ENCODE data around the gene DCDC1.

DNA sequence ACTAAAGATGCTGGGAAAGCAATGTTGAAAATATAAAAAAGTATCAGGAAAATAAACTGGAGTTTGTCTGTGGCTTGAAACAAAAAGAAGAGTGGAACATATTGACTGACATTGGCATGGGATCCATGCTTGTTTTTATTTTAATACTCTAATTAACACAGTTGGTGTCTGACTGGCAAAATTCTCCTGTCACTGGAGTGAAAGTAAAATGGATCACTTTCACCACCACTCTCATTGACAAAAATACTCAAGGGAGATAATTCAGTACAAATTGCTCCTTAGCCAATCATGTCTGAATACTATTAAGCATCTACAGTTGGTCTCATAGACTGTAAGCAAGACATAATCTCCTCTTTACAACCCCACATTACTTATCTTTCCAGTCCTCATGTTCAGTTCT lies 101.8 kb downstream of the DCDC1 start:
- TF ChIP-seq, protein P1, sequence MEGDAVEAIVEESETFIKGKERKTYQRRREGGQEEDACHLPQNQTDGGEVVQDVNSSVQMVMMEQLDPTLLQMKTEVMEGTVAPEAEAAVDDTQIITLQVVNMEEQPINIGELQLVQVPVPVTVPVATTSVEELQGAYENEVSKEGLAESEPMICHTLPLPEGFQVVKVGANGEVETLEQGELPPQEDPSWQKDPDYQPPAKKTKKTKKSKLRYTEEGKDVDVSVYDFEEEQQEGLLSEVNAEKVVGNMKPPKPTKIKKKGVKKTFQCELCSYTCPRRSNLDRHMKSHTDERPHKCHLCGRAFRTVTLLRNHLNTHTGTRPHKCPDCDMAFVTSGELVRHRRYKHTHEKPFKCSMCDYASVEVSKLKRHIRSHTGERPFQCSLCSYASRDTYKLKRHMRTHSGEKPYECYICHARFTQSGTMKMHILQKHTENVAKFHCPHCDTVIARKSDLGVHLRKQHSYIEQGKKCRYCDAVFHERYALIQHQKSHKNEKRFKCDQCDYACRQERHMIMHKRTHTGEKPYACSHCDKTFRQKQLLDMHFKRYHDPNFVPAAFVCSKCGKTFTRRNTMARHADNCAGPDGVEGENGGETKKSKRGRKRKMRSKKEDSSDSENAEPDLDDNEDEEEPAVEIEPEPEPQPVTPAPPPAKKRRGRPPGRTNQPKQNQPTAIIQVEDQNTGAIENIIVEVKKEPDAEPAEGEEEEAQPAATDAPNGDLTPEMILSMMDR (IDR thresholded peaks at IDR 0.05 in 2 of 3, conservative IDR thresholded peaks at IDR 0.05 in 1 of 3; ENCODE audit: borderline replicate concordance in 1 of 3, insufficient read depth in 1 of 3, low read depth in 2 of 3, low read length in 2 of 3): no peak
- TF ChIP-seq, protein P2, sequence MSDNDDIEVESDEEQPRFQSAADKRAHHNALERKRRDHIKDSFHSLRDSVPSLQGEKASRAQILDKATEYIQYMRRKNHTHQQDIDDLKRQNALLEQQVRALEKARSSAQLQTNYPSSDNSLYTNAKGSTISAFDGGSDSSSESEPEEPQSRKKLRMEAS (IDR thresholded peaks at IDR 0.05): no peak
- no peak for TF ChIP-seq POLR2A (IDR thresholded peaks at IDR 0.05; ENCODE audit: borderline replicate concordance, extremely low read depth, insufficient read depth, insufficient read length)
- no peak for TF ChIP-seq TCF7L2 (IDR thresholded peaks at IDR 0.05; ENCODE audit: borderline replicate concordance, extremely low read depth, insufficient read depth, insufficient read length)
- no peak for TF ChIP-seq SIN3A (IDR thresholded peaks at IDR 0.05; ENCODE audit: low read depth)
- TF ChIP-seq, protein P3, sequence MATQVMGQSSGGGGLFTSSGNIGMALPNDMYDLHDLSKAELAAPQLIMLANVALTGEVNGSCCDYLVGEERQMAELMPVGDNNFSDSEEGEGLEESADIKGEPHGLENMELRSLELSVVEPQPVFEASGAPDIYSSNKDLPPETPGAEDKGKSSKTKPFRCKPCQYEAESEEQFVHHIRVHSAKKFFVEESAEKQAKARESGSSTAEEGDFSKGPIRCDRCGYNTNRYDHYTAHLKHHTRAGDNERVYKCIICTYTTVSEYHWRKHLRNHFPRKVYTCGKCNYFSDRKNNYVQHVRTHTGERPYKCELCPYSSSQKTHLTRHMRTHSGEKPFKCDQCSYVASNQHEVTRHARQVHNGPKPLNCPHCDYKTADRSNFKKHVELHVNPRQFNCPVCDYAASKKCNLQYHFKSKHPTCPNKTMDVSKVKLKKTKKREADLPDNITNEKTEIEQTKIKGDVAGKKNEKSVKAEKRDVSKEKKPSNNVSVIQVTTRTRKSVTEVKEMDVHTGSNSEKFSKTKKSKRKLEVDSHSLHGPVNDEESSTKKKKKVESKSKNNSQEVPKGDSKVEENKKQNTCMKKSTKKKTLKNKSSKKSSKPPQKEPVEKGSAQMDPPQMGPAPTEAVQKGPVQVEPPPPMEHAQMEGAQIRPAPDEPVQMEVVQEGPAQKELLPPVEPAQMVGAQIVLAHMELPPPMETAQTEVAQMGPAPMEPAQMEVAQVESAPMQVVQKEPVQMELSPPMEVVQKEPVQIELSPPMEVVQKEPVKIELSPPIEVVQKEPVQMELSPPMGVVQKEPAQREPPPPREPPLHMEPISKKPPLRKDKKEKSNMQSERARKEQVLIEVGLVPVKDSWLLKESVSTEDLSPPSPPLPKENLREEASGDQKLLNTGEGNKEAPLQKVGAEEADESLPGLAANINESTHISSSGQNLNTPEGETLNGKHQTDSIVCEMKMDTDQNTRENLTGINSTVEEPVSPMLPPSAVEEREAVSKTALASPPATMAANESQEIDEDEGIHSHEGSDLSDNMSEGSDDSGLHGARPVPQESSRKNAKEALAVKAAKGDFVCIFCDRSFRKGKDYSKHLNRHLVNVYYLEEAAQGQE (IDR thresholded peaks at IDR 0.05; ENCODE audit: low read depth): no peak
- TF ChIP-seq JUND (IDR thresholded peaks at IDR 0.05): no peak
- TF ChIP-seq, protein P4, sequence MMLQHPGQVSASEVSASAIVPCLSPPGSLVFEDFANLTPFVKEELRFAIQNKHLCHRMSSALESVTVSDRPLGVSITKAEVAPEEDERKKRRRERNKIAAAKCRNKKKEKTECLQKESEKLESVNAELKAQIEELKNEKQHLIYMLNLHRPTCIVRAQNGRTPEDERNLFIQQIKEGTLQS (IDR thresholded peaks at IDR 0.05): no peak
- TF ChIP-seq ZFX (IDR thresholded peaks at IDR 0.05): no peak
- no peak for TF ChIP-seq ELF1 (IDR thresholded peaks at IDR 0.05; ENCODE audit: borderline replicate concordance, low read depth)

All from HCT116 (cell line).